Osteoblast (primary cell): ENCODE measurements around the gene ADRM1. TPM values are rescaled to one million over a fixed set of nuclear protein-coding genes. Genes with fewer than 3 reads are reported as not detected.
A peak's percentile ranks its signal among the peaks of the same experiment; 100 is the strongest.

Experiments used
- DNase-seq: peaks from one replicate; pipeline ENCODE4 v3.0.0; 2011; ENCODE audit warnings: low spot score, mixed read lengths; ENCODE audit not compliant: insufficient read length; ENCODE audit errors: missing footprints
- H2AFZ ChIP-seq: 2 replicates; pipeline ENCODE4 v1.6.0; 2011; ENCODE audit warnings: mild to moderate bottlenecking, low read length
- H3K27ac ChIP-seq: 2 replicates; pipeline ENCODE4 v1.5.1; 2011; ENCODE audit warnings: mild to moderate bottlenecking, low read depth, low read length, moderate library complexity
- H3K27me3 ChIP-seq: 2 replicates; pipeline ENCODE4 v1.6.0; 2012; ENCODE audit warnings: mild to moderate bottlenecking, control low read depth, inconsistent platforms, low read length, moderate library complexity; ENCODE audit not compliant: insufficient read depth
- H3K36me3 ChIP-seq: 2 replicates; pipeline ENCODE4 v1.5.1; 2011; ENCODE audit warnings: mild to moderate bottlenecking, low read length, control low read depth, moderate library complexity; ENCODE audit not compliant: insufficient read depth
- H3K4me1 ChIP-seq: 2 replicates; pipeline ENCODE4 v1.5.1; 2011; ENCODE audit warnings: mild to moderate bottlenecking, low read length, control low read depth, moderate library complexity; ENCODE audit not compliant: insufficient read depth
- H3K4me2 ChIP-seq: 2 replicates; pipeline ENCODE4 v1.6.0; 2011; ENCODE audit warnings: mild to moderate bottlenecking, low read length; ENCODE audit not compliant: insufficient read depth
- H3K4me3 ChIP-seq: fragments of 200-600 bp; sonication (generic); 3 replicates; pipeline ENCODE4 v1.5.1; 2012; ENCODE audit warnings: mild to moderate bottlenecking, low read length, inconsistent platforms; ENCODE audit not compliant: insufficient read depth
- H3K79me2 ChIP-seq: 2 replicates; pipeline ENCODE4 v1.6.0; 2012; ENCODE audit warnings: mild to moderate bottlenecking, low read length, control low read depth, inconsistent platforms; ENCODE audit not compliant: insufficient read depth
- H3K9me3 ChIP-seq: 2 replicates; pipeline ENCODE4 v1.5.1; 2011; ENCODE audit warnings: low read depth, low read length, control low read depth
- H4K20me1 ChIP-seq: 2 replicates; pipeline ENCODE4 v1.6.0; 2012; ENCODE audit warnings: mild to moderate bottlenecking, low read length, control low read depth; ENCODE audit not compliant: insufficient read depth
- total RNA-seq: library from RNA; depleted of rRNA; stranded (reverse); fragments of >200 nt; gene quantifications from 2 replicates; pipeline ENCODE4 v1.2.3, GENCODE V29; 2012
- TF ChIP-seq, protein P1 (sequence below): IDR thresholded peaks from 2 replicates; pipeline ENCODE4 v1.5.1; 2011; ENCODE audit warnings: mild to moderate bottlenecking, low read depth, low read length, moderate library complexity; ENCODE audit errors: extremely low read depth

Gene ADRM1
- total RNA-seq, 1 donor = 103 TPM

DNA sequence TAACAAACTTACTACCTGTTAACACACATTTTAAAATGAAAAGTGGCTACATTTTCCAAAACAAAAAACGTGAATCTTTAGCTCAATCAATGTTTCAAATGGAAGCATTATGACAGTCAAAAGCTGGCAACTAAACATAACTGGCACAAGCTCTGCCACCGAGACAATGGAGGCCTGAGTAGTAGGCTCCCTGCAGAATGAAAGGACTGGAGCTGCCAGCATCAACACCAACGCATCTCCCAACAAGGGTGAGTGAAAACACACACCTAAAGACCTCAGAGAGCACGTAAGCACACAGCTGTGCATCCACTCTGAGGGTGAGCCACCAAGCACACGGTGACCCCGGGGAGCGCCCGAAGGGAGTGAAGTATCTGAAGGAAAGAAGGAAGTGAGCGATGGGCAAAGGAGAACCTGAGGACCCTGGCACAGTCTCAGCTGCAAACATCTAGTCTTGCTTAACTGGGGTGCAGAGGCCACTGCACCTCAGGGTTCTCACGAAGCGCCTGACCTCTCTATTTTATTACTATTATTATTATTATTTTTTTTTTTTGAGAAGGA, 1.6 kb upstream of the ADRM1 start:
- TF ChIP-seq, protein P1, sequence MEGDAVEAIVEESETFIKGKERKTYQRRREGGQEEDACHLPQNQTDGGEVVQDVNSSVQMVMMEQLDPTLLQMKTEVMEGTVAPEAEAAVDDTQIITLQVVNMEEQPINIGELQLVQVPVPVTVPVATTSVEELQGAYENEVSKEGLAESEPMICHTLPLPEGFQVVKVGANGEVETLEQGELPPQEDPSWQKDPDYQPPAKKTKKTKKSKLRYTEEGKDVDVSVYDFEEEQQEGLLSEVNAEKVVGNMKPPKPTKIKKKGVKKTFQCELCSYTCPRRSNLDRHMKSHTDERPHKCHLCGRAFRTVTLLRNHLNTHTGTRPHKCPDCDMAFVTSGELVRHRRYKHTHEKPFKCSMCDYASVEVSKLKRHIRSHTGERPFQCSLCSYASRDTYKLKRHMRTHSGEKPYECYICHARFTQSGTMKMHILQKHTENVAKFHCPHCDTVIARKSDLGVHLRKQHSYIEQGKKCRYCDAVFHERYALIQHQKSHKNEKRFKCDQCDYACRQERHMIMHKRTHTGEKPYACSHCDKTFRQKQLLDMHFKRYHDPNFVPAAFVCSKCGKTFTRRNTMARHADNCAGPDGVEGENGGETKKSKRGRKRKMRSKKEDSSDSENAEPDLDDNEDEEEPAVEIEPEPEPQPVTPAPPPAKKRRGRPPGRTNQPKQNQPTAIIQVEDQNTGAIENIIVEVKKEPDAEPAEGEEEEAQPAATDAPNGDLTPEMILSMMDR = no peak
- no peak overlapping the region for H2AFZ ChIP-seq
- DNase-seq = no peak
- peaks cover 18% of the 10 kb centered on the region for H3K4me1 ChIP-seq
- no peak overlapping the region for H3K4me3 ChIP-seq
- H3K36me3 ChIP-seq = peaks cover 20% of the 10 kb centered on the region
- peaks cover 33% of the 10 kb centered on the region for H4K20me1 ChIP-seq
- no peak overlapping the region for H3K27ac ChIP-seq
- peaks cover 32% of the 10 kb centered on the region for H3K79me2 ChIP-seq
- H3K4me2 ChIP-seq = no peak overlapping the region
- no peaks in the 10 kb centered on the region for H3K27me3 ChIP-seq
- H3K9me3 ChIP-seq = no peaks in the 10 kb centered on the region

DNA sequence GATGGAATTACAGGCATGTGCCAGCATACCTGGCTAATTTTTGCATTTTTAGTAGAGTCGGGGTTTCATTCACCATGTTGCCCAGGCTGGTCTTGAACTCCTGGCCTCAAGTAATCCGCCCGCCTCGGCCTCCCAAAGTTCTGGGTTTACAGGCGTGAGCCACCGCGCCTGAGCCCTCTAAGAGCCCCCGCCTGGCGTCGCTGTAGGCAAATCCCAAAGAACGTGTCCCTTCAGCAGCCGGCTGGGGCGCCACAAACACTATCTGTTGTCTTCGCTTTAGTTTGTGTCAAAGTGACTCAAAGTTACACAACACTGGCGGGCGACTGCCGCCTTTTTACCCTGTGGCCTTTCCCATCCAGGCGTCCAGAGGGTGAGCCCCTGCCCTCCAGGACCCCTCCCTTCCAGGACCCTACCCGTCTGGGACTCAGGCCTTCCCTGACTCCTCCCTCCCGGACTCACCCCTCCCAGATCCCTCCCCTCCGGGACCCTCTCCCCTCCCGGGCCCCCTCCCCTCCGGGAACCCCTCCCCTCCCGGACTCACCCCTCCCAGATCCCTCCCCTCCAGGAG, 940 bp upstream of the ADRM1 start:
- H3K79me2 ChIP-seq = peaks cover 38% of the 10 kb centered on the region
- no peaks in the 10 kb centered on the region for H3K9me3 ChIP-seq
- peaks cover 18% of the 10 kb centered on the region for H3K4me1 ChIP-seq
- H3K4me2 ChIP-seq = peak overlapping the region; percentile 93
- peak overlapping the region; percentile 56 for H2AFZ ChIP-seq
- peak; percentile 99 for DNase-seq
- H3K27me3 ChIP-seq = no peaks in the 10 kb centered on the region
- peak overlapping the region; percentile 84 for H3K27ac ChIP-seq
- peak overlapping the region; percentile 93 for H3K4me3 ChIP-seq
- H3K36me3 ChIP-seq = peaks cover 20% of the 10 kb centered on the region
- TF ChIP-seq, protein P1 = peak; percentile 84
- H4K20me1 ChIP-seq = peaks cover 40% of the 10 kb centered on the region

GRCh38 chr20:62303062-62303339, 204 bp downstream of the ADRM1 start:
- peaks cover 18% of the 10 kb centered on the region for H3K4me1 ChIP-seq
- peak overlapping the region; percentile 70 for H3K27ac ChIP-seq
- H3K79me2 ChIP-seq = peaks cover 50% of the 10 kb centered on the region
- no peaks in the 10 kb centered on the region for H3K9me3 ChIP-seq
- H3K27me3 ChIP-seq = no peaks in the 10 kb centered on the region
- no peak overlapping the region for H2AFZ ChIP-seq
- no peak for DNase-seq
- H3K4me3 ChIP-seq = peak overlapping the region; percentile 93
- peaks cover 30% of the 10 kb centered on the region for H3K36me3 ChIP-seq
- TF ChIP-seq, protein P1 = no peak
- H3K4me2 ChIP-seq = peak overlapping the region; percentile 96
- H4K20me1 ChIP-seq = peaks cover 45% of the 10 kb centered on the region

DNA sequence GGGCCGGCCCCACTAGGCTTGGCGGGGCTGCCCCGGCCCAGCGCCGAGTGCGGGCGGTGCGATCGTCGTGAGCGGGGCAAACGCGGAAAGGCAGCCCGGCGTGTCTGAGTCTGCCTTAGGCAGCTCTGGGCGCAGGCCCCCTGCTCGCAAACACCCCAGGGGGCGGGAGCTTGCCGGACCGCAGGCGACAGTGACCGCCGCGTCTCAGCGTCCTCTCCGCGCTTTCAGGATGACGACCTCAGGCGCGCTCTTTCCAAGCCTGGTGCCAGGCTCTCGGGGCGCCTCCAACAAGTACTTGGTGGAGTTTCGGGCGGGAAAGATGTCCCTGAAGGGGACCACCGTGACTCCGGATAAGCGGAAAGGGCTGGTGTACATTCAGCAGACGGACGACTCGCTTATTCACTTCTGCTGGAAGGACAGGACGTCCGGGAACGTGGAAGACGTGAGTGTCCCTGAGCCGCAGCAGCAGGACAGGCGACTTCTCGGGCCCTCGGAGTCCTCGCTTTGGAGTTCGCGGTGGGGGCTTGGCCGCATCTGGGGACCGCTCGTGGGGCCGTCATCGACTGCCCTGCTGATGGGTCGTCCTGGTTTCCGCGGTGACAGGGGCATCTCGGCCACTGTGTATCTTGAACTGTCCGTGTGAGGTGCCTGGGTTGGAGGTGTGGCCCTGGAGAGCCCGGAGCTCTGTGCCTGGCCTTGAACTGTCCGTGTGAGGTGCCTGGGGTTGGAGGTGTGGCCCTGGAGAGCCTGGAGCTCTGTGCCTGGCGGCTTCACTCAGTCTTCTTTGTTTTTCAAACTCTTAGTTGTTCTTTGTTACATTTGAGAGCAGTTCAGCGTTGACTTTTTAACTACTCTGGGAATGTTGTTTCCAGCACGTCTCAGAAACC, 786 bp downstream of the ADRM1 start:
- H3K27me3 ChIP-seq = no peaks in the 10 kb centered on the region
- H3K4me2 ChIP-seq = peak overlapping the region; percentile 96
- peaks cover 51% of the 10 kb centered on the region for H3K79me2 ChIP-seq
- H3K36me3 ChIP-seq = peaks cover 36% of the 10 kb centered on the region
- H3K27ac ChIP-seq = peak overlapping the region; percentile 70
- H3K9me3 ChIP-seq = no peaks in the 10 kb centered on the region
- TF ChIP-seq, protein P1 = no peak
- peaks cover 51% of the 10 kb centered on the region for H4K20me1 ChIP-seq
- peaks cover 18% of the 10 kb centered on the region for H3K4me1 ChIP-seq
- H3K4me3 ChIP-seq = peak overlapping the region; percentile 93
- no peak overlapping the region for H2AFZ ChIP-seq
- peak; percentile 95 for DNase-seq
